ENCODE results near the gene TMPRSS9. TPM values are rescaled to one million over a fixed set of nuclear protein-coding genes. Genes with fewer than 3 reads are reported as not detected.
A peak's percentile ranks its signal among the peaks of the same experiment; 100 is the strongest.

Gene TMPRSS9
- total RNA-seq, 1 experiment from 2014 or later, result 0.66 TPM

GRCh38 chr19:2424686-2425621, 64.9 kb downstream of the TMPRSS9 start:
- intact Hi-C loops (cut with micrococcal nuclease; ENCODE audit: unreplicated experiment), result no loop called here
- CTCF ChIA-PET, result interaction anchor here (0.6 kb wide), 1 partner anchor 31 kb away, joined by 3 read pairs; no protein-coding TSS in a partner anchor
- no peak for DNase-seq

DNA sequence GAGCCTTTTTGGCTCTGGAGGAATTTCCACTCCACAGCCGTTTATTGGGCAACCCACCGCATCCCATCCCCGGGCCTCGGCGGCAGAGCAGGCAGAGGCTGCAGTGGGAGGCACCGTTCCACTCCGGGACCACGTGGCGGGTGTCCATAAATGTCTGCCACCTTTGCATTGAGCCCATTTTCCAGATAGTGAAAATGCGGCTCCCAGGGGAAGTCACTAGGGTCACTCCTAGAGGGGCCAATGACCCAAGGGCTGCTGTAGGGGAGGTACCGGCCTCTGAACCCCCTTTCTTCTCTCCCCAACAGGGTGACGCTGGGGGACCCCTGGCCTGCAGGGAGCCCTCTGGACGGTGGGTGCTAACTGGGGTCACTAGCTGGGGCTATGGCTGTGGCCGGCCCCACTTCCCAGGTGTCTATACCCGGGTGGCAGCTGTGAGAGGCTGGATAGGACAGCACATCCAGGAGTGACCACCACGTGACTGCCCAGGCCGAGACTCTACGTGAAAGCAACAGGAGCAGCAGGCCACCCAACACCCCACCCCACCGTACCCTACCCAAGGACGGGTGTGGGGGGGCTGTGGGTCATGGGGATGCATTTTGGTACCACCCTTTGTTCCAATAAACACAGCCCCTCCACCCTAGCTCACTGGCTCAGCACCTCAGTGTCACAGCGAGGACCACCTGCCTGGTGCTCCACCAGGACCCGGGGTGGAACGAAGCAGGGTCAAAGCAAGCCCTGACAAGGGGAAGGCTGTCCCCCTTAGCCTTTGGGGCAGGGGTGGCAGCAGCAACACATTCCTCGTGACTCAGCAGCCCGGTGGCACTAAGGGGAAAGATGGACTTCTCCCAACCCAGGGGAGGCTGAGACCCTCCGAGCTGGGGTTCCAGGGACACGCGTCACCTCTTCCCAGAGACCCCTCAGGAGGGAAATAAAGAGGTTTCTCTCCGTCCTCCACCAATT, 65.8 kb downstream of the TMPRSS9 start:
- peak overlapping the region; percentile 100 for H3K27ac Mint-ChIP-seq (ENCODE audit: unreplicated experiment)

More at GRCh38 chr19:2424686-2425621, 64.9 kb downstream of the TMPRSS9 start:
- POLR2A ChIA-PET, result no interaction called here
- no peaks in the 10 kb centered on the region for H3K9me3 ChIP-seq
- no peaks in the 10 kb centered on the region for H3K27me3 ChIP-seq (replicated peaks; ENCODE audit: control insufficient read depth, insufficient read depth, low read length)
- Mint-ChIP-seq H3K27me3 (ENCODE audit: insufficient read depth, unreplicated experiment) (no peaks in the 10 kb centered on the region), H3K36me3 (ENCODE audit: insufficient read depth, unreplicated experiment) (peaks cover 42% of the 10 kb centered on the region), H3K4me3 (ENCODE audit: unreplicated experiment) (peak overlapping the region; percentile 27), H3K9me3 (ENCODE audit: unreplicated experiment) (no peaks in the 10 kb centered on the region), H3K27ac (ENCODE audit: unreplicated experiment) (no peak overlapping the region), H3K4me1 (ENCODE audit: low read depth, unreplicated experiment) (peaks cover 5% of the 10 kb centered on the region)
- TF ChIP-seq CTCF (IDR thresholded peaks at IDR 0.05; ENCODE audit: insufficient read depth in 1 of 2, low read depth in 1 of 2, low read length in 1 of 2, severe bottlenecking in 1 of 2, unreplicated experiment in 1 of 2), result no peak
- peaks cover 2% of the 10 kb centered on the region; the same call in 1 of the 2 replicates for H3K36me3 ChIP-seq (ENCODE audit: control insufficient read depth, insufficient read depth, low read length)
- BruUV-seq (replicated peaks), result no TSS peak
- H3K4me1 ChIP-seq, result peaks cover 20% of the 10 kb centered on the region
- H3K4me3 ChIP-seq (ENCODE audit: low read depth, low read length), result no peak overlapping the region

More for the DNA sequence above, 65.8 kb downstream of the TMPRSS9 start:
- peak overlapping the region; percentile 93 for H3K4me3 Mint-ChIP-seq (ENCODE audit: unreplicated experiment)
- CTCF ChIA-PET, result no interaction called here
- no peaks in the 10 kb centered on the region for H3K27me3 Mint-ChIP-seq (ENCODE audit: insufficient read depth, unreplicated experiment)
- H3K36me3 Mint-ChIP-seq (ENCODE audit: insufficient read depth, unreplicated experiment), result peaks cover 49% of the 10 kb centered on the region
- H3K4me1 Mint-ChIP-seq (ENCODE audit: low read depth, unreplicated experiment), result peaks cover 5% of the 10 kb centered on the region
- no peaks in the 10 kb centered on the region for H3K9me3 ChIP-seq
- POLR2A ChIA-PET, result interaction anchor here (0.6 to 2.1 kb wide), 2 partner anchors 50 to 525 kb away, joined by 3 to 15 read pairs; partner anchors contain the start of gene GADD45B
- H3K4me1 ChIP-seq, result peaks cover 20% of the 10 kb centered on the region
- H3K9me3 Mint-ChIP-seq (ENCODE audit: unreplicated experiment), result no peaks in the 10 kb centered on the region
- no peak for DNase-seq
- peaks cover 2% of the 10 kb centered on the region; the same call in 1 of the 2 replicates for H3K36me3 ChIP-seq (ENCODE audit: control insufficient read depth, insufficient read depth, low read length)
- intact Hi-C loops (cut with micrococcal nuclease; ENCODE audit: unreplicated experiment), result no loop called here
- BruUV-seq (replicated peaks), result no TSS peak
- H3K27me3 ChIP-seq (replicated peaks; ENCODE audit: control insufficient read depth, insufficient read depth, low read length), result no peaks in the 10 kb centered on the region
- H3K4me3 ChIP-seq (ENCODE audit: low read depth, low read length), result peak overlapping the region; percentile 68
- no peak for TF ChIP-seq CTCF (IDR thresholded peaks at IDR 0.05; ENCODE audit: insufficient read depth in 1 of 2, low read depth in 1 of 2, low read length in 1 of 2, severe bottlenecking in 1 of 2, unreplicated experiment in 1 of 2)

All from Caco-2 (cell line).